B cell (primary cell): ENCODE measurements around the gene ATXN1.

Experiments used
- EZH2 ChIP-seq: IDR thresholded peaks from 2 replicates; pipeline ENCODE4 v1.6.1; 2012; ENCODE audit warnings: borderline replicate concordance, low read depth, mild to moderate bottlenecking, moderate library complexity, low read length; ENCODE audit not compliant: insufficient read depth, poor library complexity, severe bottlenecking
- TF ChIP-seq, protein P1 (sequence below): fragments of 200-600 bp; IDR thresholded peaks from one replicate; pipeline ENCODE4 v1.8.0; 2022; ENCODE audit warnings: antibody characterized with exemption, mild to moderate bottlenecking

DNA sequence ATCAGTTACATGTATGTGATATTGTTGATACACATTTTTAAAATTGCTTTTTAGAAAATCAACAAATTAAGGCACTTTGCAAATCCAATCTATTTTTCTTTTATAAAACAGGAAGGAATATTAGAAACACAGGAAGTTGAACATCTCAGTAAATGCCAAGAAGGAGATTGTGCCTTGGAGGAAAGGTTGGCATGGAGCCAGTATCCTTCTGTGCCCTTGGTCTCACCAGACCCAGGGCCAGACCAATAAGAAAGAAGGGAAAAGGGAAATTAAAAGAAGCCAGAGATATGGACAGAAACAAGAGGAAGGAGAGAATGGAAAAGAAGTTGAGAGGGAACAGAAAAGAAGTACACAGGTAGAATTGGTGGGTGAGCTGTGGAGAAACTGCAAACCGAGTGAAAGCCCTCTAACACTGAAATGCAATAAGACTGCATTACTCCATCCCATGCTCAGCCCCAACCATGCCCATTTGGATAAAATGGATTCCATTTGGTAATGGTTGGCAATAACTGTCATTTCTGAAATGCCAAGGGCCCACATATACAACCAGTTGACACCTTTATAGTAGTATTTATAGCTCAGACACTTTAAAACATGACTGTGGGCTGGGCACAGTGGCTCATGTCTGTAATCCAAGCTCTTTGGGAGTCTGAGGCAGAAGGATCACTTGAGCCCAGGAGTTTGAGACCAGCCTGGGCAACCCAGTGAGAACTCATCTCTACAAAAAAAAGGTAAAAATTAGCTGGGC, 389.1 kb downstream of the ATXN1 start:
- TF ChIP-seq, protein P1, sequence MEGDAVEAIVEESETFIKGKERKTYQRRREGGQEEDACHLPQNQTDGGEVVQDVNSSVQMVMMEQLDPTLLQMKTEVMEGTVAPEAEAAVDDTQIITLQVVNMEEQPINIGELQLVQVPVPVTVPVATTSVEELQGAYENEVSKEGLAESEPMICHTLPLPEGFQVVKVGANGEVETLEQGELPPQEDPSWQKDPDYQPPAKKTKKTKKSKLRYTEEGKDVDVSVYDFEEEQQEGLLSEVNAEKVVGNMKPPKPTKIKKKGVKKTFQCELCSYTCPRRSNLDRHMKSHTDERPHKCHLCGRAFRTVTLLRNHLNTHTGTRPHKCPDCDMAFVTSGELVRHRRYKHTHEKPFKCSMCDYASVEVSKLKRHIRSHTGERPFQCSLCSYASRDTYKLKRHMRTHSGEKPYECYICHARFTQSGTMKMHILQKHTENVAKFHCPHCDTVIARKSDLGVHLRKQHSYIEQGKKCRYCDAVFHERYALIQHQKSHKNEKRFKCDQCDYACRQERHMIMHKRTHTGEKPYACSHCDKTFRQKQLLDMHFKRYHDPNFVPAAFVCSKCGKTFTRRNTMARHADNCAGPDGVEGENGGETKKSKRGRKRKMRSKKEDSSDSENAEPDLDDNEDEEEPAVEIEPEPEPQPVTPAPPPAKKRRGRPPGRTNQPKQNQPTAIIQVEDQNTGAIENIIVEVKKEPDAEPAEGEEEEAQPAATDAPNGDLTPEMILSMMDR, result no peak
- no peak for TF ChIP-seq EZH2
